Activated T-helper 17 cell treated with anti-CD3 and anti-CD28 coated beads, Interleukin-2, amount 50 U/mL, for 72 hours (primary cell): Measurements from ENCODE around the gene TMPRSS11A. TPM values are rescaled to one million over a fixed set of nuclear protein-coding genes. Genes with fewer than 3 reads are reported as not detected.

Experiments
- ATAC-seq: fragments of 150-1000 bp; cut with Tn5 transposase; replicated peaks from 2 replicates; pipeline ENCODE4 v1.10.0; 2021; ENCODE audit warnings: mild to moderate bottlenecking, moderate library complexity
- H3K27ac Mint-ChIP-seq: one replicate; pipeline ENCODE4 v1.8.0; 2022; ENCODE audit warnings: mixed read lengths
- H3K27me3 Mint-ChIP-seq: one replicate; pipeline ENCODE4 v1.8.0; 2022; ENCODE audit warnings: mixed read lengths
- H3K36me3 Mint-ChIP-seq: one replicate; pipeline ENCODE4 v1.8.0; 2022; ENCODE audit warnings: low read depth, mild to moderate bottlenecking, mixed read lengths
- H3K4me1 Mint-ChIP-seq: one replicate; pipeline ENCODE4 v1.8.0; 2022; ENCODE audit warnings: mixed read lengths
- H3K4me3 Mint-ChIP-seq: one replicate; pipeline ENCODE4 v1.8.0; 2022; ENCODE audit warnings: mild to moderate bottlenecking, mixed read lengths
- H3K9me3 Mint-ChIP-seq: one replicate; pipeline ENCODE4 v1.8.0; 2022; ENCODE audit warnings: mixed read lengths
- total RNA-seq, 2 donors: library from RNA; stranded (reverse); gene quantifications; one replicate each; pipeline ENCODE4 v1.2.3, GENCODE V29; 2022

Gene TMPRSS11A
- total RNA-seq: not detected

- H3K27ac Mint-ChIP-seq: no peak within 1 kb of the TSS
- H3K36me3 Mint-ChIP-seq: no peaks in the 10 kb centered on the region
- H3K9me3 Mint-ChIP-seq: no peaks in the 10 kb centered on the region
- no peaks in the 10 kb centered on the region for H3K4me1 Mint-ChIP-seq
- H3K27me3 Mint-ChIP-seq: no peaks in the 10 kb centered on the region
- no peak for ATAC-seq
- H3K4me3 Mint-ChIP-seq: no peak within 1 kb of the TSS
Observed at GRCh38 chr4:67963356-67963755, at the start of gene TMPRSS11A. TSS of gene TMPRSS11A (minus strand) at chr4:67963493. CDS start at chr4:67963393, 100 bp downstream.

GRCh38 chr4:68011684-68012083 is 48.4 kb upstream of the TMPRSS11A start:
- Mint-ChIP-seq H3K9me3 (no peaks in the 10 kb centered on the region), H3K27me3 (no peaks in the 10 kb centered on the region), H3K4me1 (no peaks in the 10 kb centered on the region), H3K27ac (no peak overlapping the region), H3K4me3 (no peak overlapping the region), H3K36me3 (no peaks in the 10 kb centered on the region)
- no peak for ATAC-seq

- Mint-ChIP-seq H3K4me3 (no peak overlapping the region), H3K27me3 (peaks cover 7% of the 10 kb centered on the region), H3K9me3 (peaks cover 5% of the 10 kb centered on the region), H3K27ac (no peak overlapping the region), H3K4me1 (no peaks in the 10 kb centered on the region), H3K36me3 (no peaks in the 10 kb centered on the region)
- ATAC-seq: no peak
Observed at GRCh38 chr4:68002906-68003305, 39.6 kb upstream of the TMPRSS11A start.

- Mint-ChIP-seq H3K4me3 (no peak overlapping the region), H3K27ac (no peak overlapping the region), H3K27me3 (peaks cover 4% of the 10 kb centered on the region), H3K36me3 (no peaks in the 10 kb centered on the region), H3K9me3 (no peaks in the 10 kb centered on the region), H3K4me1 (peaks cover 1% of the 10 kb centered on the region)
- no peak for ATAC-seq
Observed at GRCh38 chr4:67996127-67996526, 32.8 kb upstream of the TMPRSS11A start.

- H3K4me1 Mint-ChIP-seq: peaks cover 4% of the 10 kb centered on the region
- no peaks in the 10 kb centered on the region for H3K36me3 Mint-ChIP-seq
- no peak overlapping the region for H3K27ac Mint-ChIP-seq
- no peaks in the 10 kb centered on the region for H3K9me3 Mint-ChIP-seq
- no peaks in the 10 kb centered on the region for H3K27me3 Mint-ChIP-seq
- H3K4me3 Mint-ChIP-seq: no peak overlapping the region
- no peak for ATAC-seq
Observed at GRCh38 chr4:67988991-67989390, 25.7 kb upstream of the TMPRSS11A start.

- Mint-ChIP-seq H3K36me3 (no peaks in the 10 kb centered on the region), H3K27me3 (peaks cover 13% of the 10 kb centered on the region), H3K4me3 (no peak overlapping the region), H3K9me3 (peaks cover 3% of the 10 kb centered on the region), H3K27ac (no peak overlapping the region), H3K4me1 (no peaks in the 10 kb centered on the region)
- no peak for ATAC-seq
Observed at GRCh38 chr4:67983333-67983732, 20.0 kb upstream of the TMPRSS11A start.

- no peaks in the 10 kb centered on the region for H3K4me1 Mint-ChIP-seq
- no peak overlapping the region for H3K27ac Mint-ChIP-seq
- H3K9me3 Mint-ChIP-seq: peaks cover 3% of the 10 kb centered on the region
- no peak overlapping the region for H3K4me3 Mint-ChIP-seq
- H3K36me3 Mint-ChIP-seq: no peaks in the 10 kb centered on the region
- ATAC-seq: no peak
- peaks cover 13% of the 10 kb centered on the region for H3K27me3 Mint-ChIP-seq
Observed at GRCh38 chr4:67980512-67980911, 17.2 kb upstream of the TMPRSS11A start.

- Mint-ChIP-seq H3K27ac (no peak overlapping the region), H3K9me3 (peaks cover 10% of the 10 kb centered on the region), H3K27me3 (no peaks in the 10 kb centered on the region), H3K36me3 (no peaks in the 10 kb centered on the region), H3K4me3 (no peak overlapping the region), H3K4me1 (no peaks in the 10 kb centered on the region)
- ATAC-seq: no peak
Observed at GRCh38 chr4:67973608-67974007, 10.3 kb upstream of the TMPRSS11A start.

- ATAC-seq: no peak
- Mint-ChIP-seq H3K9me3 (peaks cover 6% of the 10 kb centered on the region), H3K4me3 (no peak overlapping the region), H3K27ac (no peak overlapping the region), H3K4me1 (no peaks in the 10 kb centered on the region), H3K27me3 (no peaks in the 10 kb centered on the region), H3K36me3 (no peaks in the 10 kb centered on the region)
Observed at GRCh38 chr4:67954890-67955289, 8.4 kb downstream of the TMPRSS11A start.

- no peak overlapping the region for H3K4me3 Mint-ChIP-seq
- H3K27me3 Mint-ChIP-seq: no peaks in the 10 kb centered on the region
- ATAC-seq: no peak
- H3K9me3 Mint-ChIP-seq: peaks cover 7% of the 10 kb centered on the region
- no peaks in the 10 kb centered on the region for H3K4me1 Mint-ChIP-seq
- no peak overlapping the region for H3K27ac Mint-ChIP-seq
- H3K36me3 Mint-ChIP-seq: no peaks in the 10 kb centered on the region
Observed at GRCh38 chr4:67941074-67941473, 22.2 kb downstream of the TMPRSS11A start.

- H3K27ac Mint-ChIP-seq: no peak overlapping the region
- no peaks in the 10 kb centered on the region for H3K27me3 Mint-ChIP-seq
- H3K4me1 Mint-ChIP-seq: no peaks in the 10 kb centered on the region
- H3K36me3 Mint-ChIP-seq: no peaks in the 10 kb centered on the region
- no peak for ATAC-seq
- peaks cover 7% of the 10 kb centered on the region for H3K9me3 Mint-ChIP-seq
- no peak overlapping the region for H3K4me3 Mint-ChIP-seq
Observed at GRCh38 chr4:67940506-67940905, 22.8 kb downstream of the TMPRSS11A start.

GRCh38 chr4:67939195-67939594 is 24.1 kb downstream of the TMPRSS11A start:
- Mint-ChIP-seq H3K4me3 (no peak overlapping the region), H3K27ac (no peak overlapping the region), H3K4me1 (no peaks in the 10 kb centered on the region), H3K36me3 (no peaks in the 10 kb centered on the region), H3K27me3 (no peaks in the 10 kb centered on the region), H3K9me3 (peaks cover 7% of the 10 kb centered on the region)
- ATAC-seq: no peak

GRCh38 chr4:67935888-67936287 is 27.4 kb downstream of the TMPRSS11A start:
- H3K27me3 Mint-ChIP-seq: no peaks in the 10 kb centered on the region
- peaks cover 7% of the 10 kb centered on the region for H3K9me3 Mint-ChIP-seq
- H3K4me3 Mint-ChIP-seq: no peak overlapping the region
- peak; percentile 28 for ATAC-seq
- no peaks in the 10 kb centered on the region for H3K36me3 Mint-ChIP-seq
- H3K4me1 Mint-ChIP-seq: no peaks in the 10 kb centered on the region
- no peak overlapping the region for H3K27ac Mint-ChIP-seq

GRCh38 chr4:67934628-67935027 is 28.7 kb downstream of the TMPRSS11A start:
- Mint-ChIP-seq H3K27ac (no peak overlapping the region), H3K9me3 (peaks cover 7% of the 10 kb centered on the region), H3K4me1 (no peaks in the 10 kb centered on the region), H3K36me3 (no peaks in the 10 kb centered on the region), H3K27me3 (no peaks in the 10 kb centered on the region), H3K4me3 (no peak overlapping the region)
- no peak for ATAC-seq

- Mint-ChIP-seq H3K4me3 (no peak overlapping the region), H3K9me3 (peaks cover 7% of the 10 kb centered on the region), H3K4me1 (no peaks in the 10 kb centered on the region), H3K36me3 (no peaks in the 10 kb centered on the region), H3K27me3 (peaks cover under 1% of the 10 kb centered on the region), H3K27ac (no peak overlapping the region)
- no peak for ATAC-seq
Observed at GRCh38 chr4:67933755-67934154, 29.5 kb downstream of the TMPRSS11A start.

GRCh38 chr4:67933038-67933437 is 30.3 kb downstream of the TMPRSS11A start:
- H3K27me3 Mint-ChIP-seq: peaks cover 3% of the 10 kb centered on the region
- no peaks in the 10 kb centered on the region for H3K36me3 Mint-ChIP-seq
- H3K27ac Mint-ChIP-seq: no peak overlapping the region
- ATAC-seq: no peak
- H3K9me3 Mint-ChIP-seq: no peaks in the 10 kb centered on the region
- no peaks in the 10 kb centered on the region for H3K4me1 Mint-ChIP-seq
- H3K4me3 Mint-ChIP-seq: no peak overlapping the region
